SU-DHL-6 (cell line): ENCODE results near the gene GPR161.

Source experiments
- EZH2phosphoT487 ChIP-seq: fragments of 200-600 bp; sonication (generic), shearing (Covaris generic); conservative IDR thresholded peaks from 2 replicates; pipeline ENCODE4 v1.6.1; 2018; ENCODE audit warnings: mild to moderate bottlenecking, antibody characterized with exemption, low read length, moderate library complexity, mixed read lengths
- TF ChIP-seq, protein P1 (sequence below): fragments of 200-600 bp; sonication (generic); IDR thresholded peaks from one replicate; pipeline ENCODE4 v1.5.1; 2017; ENCODE audit warnings: antibody characterized with exemption, mild to moderate bottlenecking, low read length, moderate library complexity; ENCODE audit not compliant: insufficient read depth, poor library complexity, severe bottlenecking

DNA sequence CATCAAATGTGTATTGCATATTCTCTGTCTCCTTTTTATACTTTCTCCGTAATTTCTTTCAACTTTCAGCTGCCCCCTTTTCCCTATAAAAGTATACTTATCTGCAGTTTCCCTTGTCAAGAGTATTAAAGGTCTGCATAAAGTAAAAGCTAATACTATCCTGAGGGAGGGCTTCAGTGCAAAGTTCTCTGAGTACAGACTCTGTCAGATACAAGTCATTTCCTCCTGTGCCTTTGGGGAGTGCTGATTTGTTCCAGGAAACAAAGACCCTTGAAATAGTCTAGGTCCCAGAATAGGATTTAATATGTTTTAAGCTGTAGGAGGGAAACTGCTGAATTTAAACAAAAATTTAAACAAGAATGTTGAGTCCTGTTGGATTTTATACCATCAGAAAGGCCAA, 11.7 kb downstream of the GPR161 start:
- TF ChIP-seq, protein P1, sequence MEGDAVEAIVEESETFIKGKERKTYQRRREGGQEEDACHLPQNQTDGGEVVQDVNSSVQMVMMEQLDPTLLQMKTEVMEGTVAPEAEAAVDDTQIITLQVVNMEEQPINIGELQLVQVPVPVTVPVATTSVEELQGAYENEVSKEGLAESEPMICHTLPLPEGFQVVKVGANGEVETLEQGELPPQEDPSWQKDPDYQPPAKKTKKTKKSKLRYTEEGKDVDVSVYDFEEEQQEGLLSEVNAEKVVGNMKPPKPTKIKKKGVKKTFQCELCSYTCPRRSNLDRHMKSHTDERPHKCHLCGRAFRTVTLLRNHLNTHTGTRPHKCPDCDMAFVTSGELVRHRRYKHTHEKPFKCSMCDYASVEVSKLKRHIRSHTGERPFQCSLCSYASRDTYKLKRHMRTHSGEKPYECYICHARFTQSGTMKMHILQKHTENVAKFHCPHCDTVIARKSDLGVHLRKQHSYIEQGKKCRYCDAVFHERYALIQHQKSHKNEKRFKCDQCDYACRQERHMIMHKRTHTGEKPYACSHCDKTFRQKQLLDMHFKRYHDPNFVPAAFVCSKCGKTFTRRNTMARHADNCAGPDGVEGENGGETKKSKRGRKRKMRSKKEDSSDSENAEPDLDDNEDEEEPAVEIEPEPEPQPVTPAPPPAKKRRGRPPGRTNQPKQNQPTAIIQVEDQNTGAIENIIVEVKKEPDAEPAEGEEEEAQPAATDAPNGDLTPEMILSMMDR, result no peak
- TF ChIP-seq EZH2phosphoT487, result no peak
